Stimulated activated CD8-positive, alpha-beta memory T cell treated with anti-CD3 and anti-CD28 coated beads, Interleukin-15, amount 100 ng/mL, for 48 hours (primary cell): Measurements from ENCODE around the gene LAMB1.

Experiments
- DNase-seq, 2 donors: peaks; one replicate each; pipeline ENCODE4 v3.0.0-alpha.2; 2020; ENCODE audit warnings: low read depth in 2 of 2

Gene LAMB1

DNA sequence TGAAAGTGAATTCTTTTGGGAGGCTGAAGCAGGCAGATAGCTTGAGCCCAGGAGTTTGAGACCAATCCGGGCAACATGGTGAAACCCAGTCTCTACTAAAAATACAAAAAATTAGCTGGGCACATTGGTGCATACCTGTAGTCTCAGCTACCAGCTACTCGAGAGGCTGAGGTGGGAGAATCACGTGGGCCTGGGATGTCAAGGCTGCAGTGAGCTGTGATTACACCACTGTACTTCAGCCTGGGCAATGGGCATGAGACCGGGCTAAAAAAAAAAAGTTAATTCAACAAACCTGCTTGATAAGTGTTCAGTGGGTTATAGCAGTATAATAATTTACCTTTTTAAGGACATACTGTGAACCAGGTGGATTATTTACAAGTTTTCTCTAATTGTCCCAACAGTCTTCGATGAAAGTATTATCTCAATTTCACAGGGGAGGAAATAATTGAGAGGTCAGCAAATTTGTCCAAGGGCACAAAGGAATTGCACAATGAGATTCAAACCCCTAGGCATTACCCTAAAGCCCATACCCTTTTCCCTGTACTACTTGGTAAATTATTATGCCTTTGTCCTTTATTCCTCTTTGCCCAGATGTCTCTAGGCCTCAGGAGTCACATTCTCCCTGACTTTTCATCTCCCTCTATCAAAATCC, 125.1 kb downstream of the LAMB1 start:
- DNase-seq: no peak

- no peak for DNase-seq
These were observed 126.0 kb downstream of the LAMB1 start for GRCh38 chr7:107876916-107877315.

GRCh38 chr7:107874605-107875446, 128.1 kb downstream of the LAMB1 start:
- DNase-seq: no peak

GRCh38 chr7:107874111-107874510, 128.8 kb downstream of the LAMB1 start:
- no peak for DNase-seq
